Stimulated activated CD4-positive, alpha-beta T cell treated with anti-CD3 and anti-CD28 coated beads, Interleukin-1b, Interleukin-23, amount 100 ng/mL, for 24 hours (primary cell): ENCODE measurements around the gene TRIM28.
A peak's percentile ranks its signal among the peaks of the same experiment; 100 is the strongest.
"Not testable (repeated sequence)": the region's sequence is repeated elsewhere in the genome, so short reads cannot be mapped to it uniquely, and the experiment has no call there.

Experiments
- DNase-seq, 4 experiments: peaks; one replicate each; pipeline ENCODE4 v3.0.0-alpha.2; 2020; ENCODE audit warnings: low read depth in 4 of 4, low spot score in 1 of 4

The TRIM28 gene

DNA sequence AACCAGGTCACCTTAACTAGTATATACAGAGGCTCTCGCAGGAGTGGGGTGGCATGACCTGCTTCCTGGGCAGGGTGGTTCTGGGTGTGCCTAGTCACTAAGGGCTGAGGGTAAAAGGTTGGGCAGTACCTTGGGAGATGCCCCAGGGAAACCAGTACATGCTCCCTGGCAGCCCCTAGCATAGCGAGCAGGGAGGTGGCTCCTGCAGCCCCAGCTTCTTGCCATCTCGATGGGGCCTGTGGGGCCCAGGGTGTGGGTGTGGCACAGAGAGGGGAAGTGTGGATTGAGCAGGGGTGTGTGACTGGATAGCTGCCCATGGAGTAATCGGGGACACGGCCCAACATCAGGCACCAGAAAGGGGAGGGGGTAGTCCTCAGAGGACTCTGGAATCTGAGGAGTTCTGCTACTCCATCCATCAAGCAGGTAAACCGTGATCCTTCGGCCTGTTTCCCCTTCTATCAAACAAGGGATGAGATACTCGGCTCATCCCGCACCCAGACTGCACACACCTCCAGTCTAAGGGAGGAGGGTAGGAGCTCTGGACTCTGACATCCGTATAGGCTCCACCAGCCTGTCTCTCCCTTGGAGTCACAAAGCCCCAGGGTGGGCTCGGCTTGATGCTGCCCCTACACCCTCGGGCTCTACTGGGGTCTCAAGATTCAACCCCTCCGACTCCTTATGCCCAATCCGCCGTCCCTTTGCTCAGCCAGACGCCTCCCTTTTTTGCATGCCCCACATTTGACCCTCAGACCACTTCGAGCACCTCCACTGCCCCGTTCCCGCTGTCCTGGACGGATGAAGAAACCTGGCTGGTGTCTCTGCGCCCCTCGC is 25.4 kb upstream of the TRIM28 start:
- no peak for DNase-seq

GRCh38 chr19:58519087-58519354 is 24.8 kb upstream of the TRIM28 start:
- DNase-seq = peak in 1 of 4 experiments; percentile 30

GRCh38 chr19:58519355-58520256 is 24.3 kb upstream of the TRIM28 start, which contains the start of gene ZBTB45:
ZBTB45 (minus strand) TSS chr19:58519810; CDS start chr19:58517673, 2,137 bp downstream.
- peak; percentile 83 to 91 (median 85) for DNase-seq

DNA sequence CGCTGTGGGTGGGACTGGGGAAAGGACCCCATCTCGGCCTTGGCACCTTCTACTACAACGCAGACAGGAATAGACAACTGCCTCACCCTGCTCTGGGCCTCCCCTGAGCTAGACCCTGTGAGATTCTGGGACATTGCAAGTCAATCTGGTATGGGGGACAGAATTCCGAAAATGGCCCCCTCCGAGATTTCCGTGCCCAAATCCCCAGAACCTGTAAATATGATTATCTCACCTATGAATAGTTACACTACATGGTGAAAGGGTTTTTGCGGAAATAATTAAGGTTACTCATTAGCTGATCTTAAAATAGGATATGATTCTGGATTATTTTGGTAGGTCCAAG is 23.6 kb upstream of the TRIM28 start:
- DNase-seq = no peak

DNA sequence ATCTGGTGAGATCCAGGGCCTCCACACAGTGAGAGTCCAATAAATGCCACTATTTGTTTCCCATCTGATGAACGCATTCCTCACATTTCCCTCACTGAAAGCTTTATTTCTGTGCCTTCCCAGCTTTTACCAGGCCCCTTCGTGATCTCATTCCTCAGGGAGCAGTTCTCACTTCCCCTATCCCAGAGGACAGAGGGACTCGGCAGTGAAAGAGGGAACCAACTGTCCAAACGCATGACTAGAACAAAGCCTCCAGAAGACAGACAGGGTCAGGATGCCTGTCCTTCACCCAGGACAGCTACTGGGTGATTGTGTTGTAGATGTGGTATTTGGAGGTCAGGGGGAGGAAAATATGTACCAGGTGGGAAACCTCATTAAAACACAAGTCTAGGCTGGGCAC is 22.2 kb upstream of the TRIM28 start:
- DNase-seq = no peak

DNA sequence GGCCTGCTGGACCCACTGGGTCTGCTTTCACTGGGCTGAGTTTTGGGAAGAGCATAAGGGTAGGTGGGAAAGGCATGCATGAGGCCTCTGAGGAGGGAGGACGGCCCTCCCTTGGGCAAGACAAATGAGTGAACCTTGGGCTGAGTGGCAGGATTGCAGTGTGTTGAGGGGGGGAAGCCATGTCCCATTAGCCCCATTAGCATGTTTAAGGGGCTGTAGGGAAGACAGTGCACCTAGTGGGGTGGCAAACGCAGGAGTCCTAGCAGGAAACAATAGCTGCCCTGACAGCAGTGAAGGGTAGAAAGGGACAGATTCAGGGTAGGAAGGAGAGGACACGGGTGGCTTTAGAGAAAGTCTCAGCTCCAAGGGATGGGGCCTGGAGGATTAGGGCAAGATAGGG is 21.2 kb upstream of the TRIM28 start:
- no peak for DNase-seq

DNA sequence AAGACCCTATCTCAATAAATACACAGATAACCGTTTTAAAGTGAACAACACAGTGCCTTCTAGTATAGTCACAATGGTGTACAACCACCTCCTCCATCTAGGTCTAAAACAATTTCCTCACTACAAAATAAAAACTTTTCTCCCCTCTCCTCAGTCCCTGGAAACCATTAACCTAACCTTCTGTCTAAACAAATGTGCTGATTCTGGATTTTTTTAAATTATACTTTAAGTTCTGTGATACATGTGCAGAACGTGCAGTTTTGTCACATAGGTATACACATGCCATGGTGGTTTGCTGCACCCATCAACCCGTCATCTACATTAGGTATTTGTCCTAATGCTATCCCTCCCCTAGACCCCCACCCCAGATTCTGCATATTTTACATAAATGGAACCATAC is 14.5 kb upstream of the TRIM28 start:
- no peak for DNase-seq

GRCh38 chr19:58531034-58531840 is 12.6 kb upstream of the TRIM28 start:
- DNase-seq = no peak

GRCh38 chr19:58535857-58536256 is 8.0 kb upstream of the TRIM28 start:
- DNase-seq = no peak

- DNase-seq = no peak
Observed at GRCh38 chr19:58536852-58537798, 6.7 kb upstream of the TRIM28 start.

DNA sequence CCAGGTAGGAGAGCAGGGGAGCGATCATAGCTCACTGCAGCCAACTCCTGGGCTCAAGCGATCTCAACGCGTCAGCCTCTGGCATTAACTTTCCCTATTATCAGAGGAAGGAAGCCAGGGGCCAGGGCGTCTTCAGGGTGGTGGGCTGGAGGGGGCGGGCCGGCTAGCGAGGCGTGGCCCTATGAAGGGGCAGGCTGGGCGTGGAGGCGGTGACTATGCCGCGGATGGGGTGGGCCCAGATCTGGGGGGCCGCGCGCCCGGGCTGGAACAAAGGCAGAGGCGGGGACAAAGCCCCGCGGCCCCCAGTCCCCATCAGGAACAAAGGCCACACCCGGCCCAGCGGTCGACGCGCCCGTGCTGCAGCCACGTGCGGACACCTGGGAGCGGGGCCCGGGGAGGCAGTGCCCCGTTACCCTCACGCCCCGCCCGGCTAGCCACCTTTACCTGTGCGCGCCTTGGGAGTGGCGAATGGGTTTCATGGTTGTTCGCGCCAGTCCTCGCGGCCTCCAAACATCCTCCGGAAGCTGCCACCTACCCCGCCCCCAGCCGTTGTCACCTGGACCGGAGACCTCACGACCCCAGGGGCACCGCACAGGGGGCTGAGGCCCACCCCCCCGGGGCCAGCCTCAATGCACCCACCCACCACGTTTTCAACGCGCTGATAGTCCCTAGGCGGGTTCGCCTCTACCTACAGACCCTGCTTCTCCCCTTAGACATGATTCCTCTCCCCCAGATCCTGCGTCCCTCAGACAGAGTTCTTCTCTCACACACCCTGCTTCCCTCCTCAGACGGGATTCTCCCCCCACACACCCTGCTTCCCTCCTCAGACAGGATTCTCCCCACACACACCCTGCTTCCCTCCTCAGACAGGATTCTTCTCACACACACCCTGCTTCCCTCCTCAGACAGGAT is 5.4 kb upstream of the TRIM28 start:
- DNase-seq = no peak

DNA sequence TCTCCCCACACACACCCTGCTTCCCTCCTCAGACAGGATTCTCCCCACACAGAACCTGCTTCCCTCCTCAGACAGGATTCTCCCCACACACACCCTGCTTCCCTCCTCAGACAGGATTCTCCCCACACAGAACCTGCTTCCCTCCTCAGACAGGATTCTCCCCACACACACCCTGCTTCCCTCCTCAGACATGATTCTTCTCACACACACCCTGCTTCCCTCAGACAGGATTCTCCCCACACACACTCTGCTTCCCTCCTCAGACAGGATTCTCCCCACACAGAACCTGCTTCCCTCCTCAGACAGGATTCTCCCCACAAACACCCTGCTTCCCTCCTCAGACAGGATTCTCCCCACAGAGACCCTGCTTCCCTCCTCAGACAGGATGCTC is 4.7 kb upstream of the TRIM28 start:
- not testable (repeated sequence) for DNase-seq

GRCh38 chr19:58542641-58543372 is 1.1 kb upstream of the TRIM28 start:
- DNase-seq = not testable (repeated sequence)

DNA sequence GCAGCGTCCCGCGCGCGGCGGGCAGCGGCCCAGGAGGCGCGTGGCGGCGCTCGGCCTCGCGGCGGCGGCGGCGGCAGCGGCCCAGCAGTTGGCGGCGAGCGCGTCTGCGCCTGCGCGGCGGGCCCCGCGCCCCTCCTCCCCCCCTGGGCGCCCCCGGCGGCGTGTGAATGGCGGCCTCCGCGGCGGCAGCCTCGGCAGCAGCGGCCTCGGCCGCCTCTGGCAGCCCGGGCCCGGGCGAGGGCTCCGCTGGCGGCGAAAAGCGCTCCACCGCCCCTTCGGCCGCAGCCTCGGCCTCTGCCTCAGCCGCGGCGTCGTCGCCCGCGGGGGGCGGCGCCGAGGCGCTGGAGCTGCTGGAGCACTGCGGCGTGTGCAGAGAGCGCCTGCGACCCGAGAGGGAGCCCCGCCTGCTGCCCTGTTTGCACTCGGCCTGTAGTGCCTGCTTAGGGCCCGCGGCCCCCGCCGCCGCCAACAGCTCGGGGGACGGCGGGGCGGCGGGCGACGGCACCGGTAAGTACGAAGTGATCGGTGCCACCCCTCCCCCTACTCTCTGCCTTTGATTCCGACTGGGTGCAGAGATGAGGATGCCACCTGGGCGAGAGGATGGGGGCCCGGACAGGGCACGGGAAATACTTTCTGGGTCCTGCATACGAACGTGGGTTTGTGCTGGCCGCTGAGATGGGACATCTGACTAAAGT is 874 bp downstream of the TRIM28 start:
- DNase-seq = peak in 1 of 4 experiments; percentile 63

GRCh38 chr19:58545286-58546018 is 1.6 kb downstream of the TRIM28 start:
- no peak for DNase-seq

- DNase-seq = no peak
Observed at GRCh38 chr19:58546019-58546530, 2.2 kb downstream of the TRIM28 start.
